GM19467 (cell line): Measurements from ENCODE around the gene DOK5.
A peak's percentile ranks its signal among the peaks of the same experiment; 100 is the strongest.
"Not testable (repeated sequence)": the region's sequence is repeated elsewhere in the genome, so short reads cannot be mapped to it uniquely, and the experiment has no call there.

Experiments
- ATAC-seq: cut with Tn5 transposase; IDR thresholded peaks from one replicate; pipeline ENCODE4 v1.9.1; 2021; ENCODE audit warnings: mild to moderate bottlenecking, moderate library complexity; ENCODE audit not compliant: unreplicated experiment

The DOK5 gene

DNA sequence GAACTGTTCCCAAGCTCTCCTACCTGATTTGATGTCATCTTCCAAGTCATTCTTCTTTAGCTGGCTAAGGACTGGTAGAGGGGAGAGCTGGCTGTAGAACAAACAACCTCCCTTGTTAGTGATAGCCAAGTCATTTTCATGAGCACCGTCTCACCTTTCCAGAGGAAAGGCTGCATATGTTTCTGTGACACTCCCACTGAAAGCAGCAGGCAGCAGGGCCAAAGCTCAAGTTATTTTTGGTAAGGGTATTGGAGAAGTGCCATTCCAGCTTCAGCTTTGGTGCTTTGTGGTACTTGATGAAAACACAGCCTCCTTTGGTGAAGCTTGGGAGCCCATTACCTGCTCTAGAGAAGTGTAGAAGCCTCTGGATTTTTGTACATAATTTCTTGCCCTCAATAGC, 5.4 kb upstream of the DOK5 start:
- ATAC-seq: no peak

DNA sequence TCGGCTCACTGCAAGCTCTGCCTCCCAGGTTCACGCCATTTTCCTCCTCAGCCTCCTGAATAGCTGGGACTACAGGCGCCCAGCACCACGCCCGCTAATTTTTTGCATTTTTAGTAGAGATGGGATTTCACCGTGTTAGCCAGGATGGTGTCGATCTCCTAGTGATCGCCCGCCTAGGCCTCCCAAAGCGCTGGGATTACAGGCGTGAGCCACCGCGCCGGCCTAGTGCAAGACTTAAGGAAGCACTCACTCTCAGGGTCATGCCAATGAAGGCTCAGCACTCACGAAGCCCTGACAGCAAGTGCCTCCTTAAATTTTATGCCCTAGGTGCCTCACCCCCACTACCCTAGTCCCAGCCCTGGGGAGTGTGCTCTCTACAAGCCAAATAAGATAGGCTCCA, 4.7 kb upstream of the DOK5 start:
- no peak for ATAC-seq

DNA sequence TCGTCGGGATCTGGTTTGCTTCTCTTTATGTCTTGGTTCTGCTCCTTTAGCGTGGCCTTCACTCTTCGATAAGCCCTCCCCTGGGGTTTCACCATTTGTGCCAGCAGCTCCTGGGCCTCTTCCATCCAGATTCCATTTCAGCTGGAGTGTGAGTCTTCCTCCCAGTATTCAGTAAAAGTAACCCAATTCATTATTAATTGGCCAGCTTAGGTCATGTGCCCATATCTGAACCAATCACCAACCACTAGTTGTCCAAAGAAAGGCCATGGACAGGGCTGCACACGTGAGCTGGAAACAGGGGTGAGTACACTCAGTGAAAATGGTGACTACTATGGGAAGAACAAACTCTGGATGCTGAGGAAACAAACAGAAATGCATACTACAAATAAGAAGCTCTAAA, 2.8 kb upstream of the DOK5 start:
- no peak for ATAC-seq

DNA sequence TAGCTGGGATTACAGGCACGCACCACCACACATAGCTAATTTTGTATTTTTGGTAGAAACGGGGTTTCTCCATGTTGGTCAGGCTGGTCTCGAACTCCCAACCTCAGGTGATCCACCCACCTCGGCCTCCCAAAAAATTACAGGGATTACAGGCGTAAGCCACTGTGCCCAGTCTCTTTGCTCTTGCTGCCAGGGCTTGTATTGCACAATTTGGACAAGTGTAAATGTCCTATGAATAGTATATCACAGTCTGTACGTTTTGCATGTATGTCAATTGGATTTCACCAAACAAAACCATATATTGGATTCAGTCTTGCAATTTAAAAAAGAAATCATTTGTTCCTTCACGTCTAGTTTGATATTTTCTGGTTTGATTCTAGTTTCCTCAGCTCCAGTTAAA, 2.1 kb upstream of the DOK5 start:
- ATAC-seq: no peak

DNA sequence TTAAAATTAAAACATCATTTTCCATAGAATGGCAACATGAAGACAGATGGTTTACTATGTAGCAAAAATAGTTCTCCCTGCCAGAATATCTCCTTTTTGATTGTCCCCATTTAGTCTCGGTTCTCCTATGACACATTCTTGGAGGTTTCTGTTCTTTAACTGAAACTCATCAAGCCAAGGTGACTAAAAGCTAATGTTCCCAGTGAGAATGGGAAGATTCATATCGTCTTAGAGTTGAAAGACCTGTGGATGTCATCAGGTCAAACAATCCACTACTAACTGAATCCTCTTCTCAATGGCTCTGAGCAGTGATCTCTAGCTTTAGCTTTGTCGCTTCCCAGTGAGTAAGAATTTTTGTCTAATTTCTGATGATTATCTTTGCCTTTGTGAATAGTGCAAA, 1.3 kb upstream of the DOK5 start:
- no peak for ATAC-seq

DNA sequence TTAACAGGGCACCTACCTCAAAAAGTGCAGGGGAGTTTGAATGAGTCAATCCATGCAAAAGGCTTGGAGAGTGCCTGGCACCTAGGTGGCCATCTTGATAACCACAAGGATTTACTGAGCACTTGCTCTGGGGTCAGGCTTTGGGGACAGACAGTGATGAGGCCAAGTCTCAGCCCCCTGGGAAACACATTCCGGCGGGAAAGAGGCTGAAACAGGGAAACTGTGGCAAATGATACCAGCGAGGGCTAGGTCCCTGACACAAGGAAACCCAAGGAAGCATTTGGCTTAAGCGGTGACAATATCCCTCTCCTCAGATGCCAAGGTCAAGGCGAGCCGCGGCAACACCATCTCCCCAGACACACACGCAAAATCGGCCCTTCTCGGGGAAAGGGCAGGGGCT, 527 bp upstream of the DOK5 start:
- ATAC-seq: no peak

DNA sequence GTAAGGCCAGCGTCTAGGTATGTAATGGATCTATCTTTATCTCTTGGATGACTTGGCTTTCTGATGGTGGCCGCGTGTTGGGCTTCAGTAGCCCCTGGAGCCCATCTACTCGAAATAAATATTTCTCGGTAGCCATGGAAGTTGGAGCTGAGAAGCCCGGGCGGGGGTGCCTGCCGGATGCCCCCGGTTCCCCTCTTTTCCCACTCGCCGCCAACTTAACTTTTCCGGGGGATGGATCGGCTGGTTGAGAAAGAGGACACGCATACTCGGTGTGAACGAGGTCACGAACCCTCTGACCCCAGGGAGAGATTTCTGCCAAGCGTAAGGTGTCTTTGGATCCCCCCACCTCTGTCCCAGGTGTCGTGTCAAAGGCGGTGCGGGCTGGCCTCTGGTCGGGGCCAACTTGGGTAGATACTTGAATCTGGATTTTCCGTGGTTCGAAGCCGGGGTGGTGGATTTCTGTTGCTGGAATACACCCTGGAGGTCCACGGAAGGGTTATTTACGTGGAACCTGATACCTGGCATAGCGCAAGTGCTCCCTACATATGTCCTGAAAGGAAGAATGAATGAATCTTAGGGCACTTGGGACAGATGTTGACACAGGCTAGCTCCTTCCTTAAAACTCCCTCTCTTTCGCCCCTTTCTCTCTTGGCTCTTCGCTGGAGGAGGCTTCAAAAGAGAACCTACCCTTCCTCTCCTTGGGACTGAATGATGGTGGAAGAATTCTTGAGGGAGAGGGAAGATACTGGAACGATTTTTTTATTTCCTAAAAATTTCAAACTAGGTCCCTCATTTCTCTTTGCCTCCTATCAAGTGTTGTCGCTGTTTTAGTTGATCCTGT, 996 bp downstream of the DOK5 start:
- no peak for ATAC-seq

DNA sequence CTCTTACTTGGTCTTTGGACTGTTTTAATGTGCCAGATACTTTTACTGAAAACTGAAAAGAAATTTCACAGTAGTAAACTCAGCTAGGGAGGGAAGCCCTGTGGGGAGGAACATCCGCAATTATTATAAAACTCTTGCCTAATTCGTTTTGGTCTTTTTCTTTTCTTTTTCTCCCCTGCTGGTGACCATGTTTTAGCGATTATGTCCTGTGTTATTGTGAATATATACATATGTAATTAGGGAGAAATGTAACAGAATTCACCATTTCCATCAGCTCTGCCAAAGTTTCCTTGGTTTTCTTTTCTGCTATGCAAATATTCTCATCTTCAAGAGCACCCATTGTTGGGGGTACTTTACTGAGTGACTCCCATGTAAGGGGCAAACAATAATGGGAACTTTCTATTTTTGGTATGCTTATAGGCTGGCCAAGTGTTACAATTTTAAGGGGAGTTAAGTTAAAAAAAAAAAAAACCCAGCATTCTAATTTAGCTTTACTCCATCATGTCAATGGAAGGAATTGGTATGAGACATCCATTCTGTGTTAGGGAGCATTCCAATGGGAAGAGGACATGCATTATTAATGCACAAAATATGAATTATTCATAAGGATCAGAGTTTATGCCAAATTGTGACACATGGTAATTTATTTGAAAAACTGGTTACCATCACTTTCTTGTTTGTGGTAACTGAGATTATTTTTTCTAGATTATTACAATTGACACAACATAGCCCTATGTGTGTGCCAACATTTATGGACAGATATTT, 2.0 kb downstream of the DOK5 start:
- ATAC-seq: no peak

DNA sequence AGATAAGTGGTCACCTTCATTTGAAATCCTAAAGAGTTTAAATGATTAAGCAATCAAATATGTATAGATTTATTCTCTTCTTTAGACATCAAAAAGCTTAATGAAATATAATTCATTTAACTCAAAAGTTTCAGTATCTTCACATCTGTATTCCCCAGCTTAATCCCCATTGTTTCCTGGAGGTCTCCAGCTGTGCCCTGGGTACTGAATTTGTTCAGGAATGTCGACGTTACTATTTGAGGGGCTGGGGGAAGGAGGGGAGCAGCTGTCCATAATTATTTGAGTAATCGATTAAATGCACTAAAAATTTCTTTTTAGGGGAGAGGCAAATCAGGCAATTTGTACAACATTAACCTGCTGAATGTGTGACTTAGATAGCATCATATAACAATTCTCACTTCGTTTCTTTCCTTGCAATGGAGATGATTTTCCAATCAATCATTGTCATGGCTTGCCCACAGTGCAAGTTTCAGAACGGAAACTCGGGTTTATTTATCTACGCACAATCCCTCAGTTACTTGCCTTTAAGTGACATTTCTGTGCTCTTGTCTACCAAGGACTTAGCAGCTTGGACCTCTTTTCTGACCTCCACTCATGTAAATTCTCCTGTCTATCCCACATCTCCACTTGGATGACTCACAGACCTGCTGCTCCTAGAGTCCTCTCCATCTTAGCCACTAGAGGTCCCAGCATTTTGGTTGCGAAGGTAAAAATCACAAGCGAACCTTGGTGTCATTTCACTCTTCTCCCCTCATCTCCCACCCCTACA, 3.9 kb downstream of the DOK5 start:
- ATAC-seq: peak; percentile 48

DNA sequence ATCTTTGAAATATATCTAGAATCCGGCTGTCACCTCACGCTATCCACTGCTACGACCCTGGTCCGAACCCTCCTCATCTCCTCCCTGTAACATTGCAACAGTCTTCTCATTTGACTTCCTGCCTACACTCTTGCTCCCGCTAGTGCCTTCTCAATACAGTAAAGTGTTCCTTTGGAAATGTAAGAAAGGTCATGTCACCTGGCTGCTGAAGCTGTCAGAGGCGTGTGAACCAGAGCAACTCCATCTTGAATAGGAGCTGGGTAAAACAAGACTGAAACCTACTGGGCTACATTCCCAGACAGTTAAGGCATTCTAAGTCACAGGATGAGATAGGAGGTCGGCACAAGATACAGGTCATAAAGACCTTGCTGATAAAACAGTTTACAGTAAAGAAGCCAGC, 4.5 kb downstream of the DOK5 start:
- ATAC-seq: not testable (repeated sequence)

DNA sequence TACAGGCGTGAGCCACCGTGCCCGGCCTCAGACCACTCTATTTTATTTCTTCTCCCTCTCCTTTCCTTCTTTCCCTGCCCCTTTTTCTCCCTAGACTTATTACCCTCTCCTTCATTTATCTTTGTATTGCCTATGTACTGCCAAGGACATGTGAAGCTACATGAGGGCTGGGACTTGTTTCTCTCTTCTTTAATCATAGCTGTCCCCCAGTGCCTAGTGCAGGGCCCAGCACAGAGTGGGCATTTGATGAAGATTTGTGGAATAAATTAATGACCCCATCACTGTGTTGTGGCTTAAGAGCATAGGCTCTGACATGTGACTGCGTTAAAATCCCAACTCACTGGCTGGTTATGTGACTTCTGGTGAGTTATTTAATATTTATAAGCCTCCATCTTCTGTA, 6.0 kb downstream of the DOK5 start:
- ATAC-seq: no peak

DNA sequence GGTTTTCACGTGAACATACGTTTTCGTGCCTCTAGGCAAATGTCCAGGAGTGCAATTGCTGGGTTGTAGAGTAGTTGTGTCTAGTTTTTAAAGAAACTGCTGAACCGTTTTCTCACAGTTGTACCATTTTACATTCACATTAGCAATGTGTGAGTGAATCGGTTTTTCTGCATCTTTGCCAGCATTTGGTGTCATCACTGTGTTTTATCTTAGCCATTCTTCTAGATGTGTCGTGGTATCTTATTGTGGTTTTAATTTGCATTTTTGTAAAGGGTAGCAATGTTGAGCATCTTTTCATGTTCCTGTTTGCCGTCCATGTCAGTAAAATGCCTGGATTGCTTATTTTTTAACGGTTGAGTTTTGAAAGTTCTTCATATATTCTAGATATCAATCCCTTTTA, 10.2 kb downstream of the DOK5 start:
- ATAC-seq: no peak

DNA sequence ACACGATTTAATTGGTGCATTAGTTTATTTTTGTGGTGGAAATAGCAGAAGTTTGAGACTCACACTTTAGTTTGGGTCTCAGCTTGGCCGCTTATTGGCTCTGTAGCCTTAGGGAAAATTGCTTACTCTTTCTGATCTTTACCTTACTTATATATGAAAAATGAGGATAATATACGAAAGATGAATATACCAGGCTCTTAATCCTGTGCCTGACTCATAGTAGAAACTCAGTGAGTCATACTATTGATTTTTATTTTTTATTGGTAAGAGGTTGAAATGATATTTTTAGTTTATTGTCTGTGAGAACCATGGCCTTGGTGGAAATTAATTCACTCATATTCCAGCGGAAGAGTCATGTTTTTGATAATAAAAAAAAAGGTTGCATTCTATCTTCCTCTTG, 11.2 kb downstream of the DOK5 start:
- no peak for ATAC-seq

DNA sequence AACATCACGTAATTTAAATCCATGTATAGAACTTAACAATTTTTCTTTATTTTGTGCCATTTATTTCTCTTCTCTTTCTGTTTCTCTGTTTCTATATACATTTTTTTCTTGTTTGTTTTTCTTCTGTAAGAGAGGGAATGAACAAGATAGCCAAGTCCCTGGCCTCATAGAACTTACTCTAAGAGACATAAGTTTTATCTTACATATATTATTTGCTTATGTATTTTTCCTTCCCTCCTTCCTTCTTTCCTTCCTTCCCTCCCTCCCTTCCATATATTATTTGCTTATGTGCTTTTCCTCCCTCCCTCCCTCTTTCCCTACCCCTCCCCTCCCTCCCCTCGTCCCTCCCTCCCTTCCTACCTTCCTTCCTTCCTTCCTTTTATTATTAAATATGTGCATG, 13.0 kb downstream of the DOK5 start:
- no peak for ATAC-seq

DNA sequence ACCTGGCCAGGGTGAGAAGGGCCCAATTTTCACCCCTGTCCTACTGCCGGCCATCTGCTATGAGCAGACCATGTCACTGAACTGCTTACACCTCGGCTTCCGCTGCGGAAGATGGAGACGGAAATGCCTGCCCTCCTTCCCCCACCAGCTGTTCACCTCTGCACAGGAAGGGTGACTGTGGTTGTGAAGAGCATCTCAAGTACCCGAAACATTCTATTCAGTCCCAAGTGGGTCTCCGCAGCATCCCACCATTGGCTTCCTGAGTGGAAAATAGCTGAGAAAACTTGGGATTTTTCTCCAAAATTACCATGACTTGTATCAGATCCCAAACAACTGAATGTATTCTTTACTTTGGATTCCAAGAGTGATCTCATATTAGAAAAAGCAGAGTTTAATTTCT, 16.1 kb downstream of the DOK5 start:
- ATAC-seq: no peak

DNA sequence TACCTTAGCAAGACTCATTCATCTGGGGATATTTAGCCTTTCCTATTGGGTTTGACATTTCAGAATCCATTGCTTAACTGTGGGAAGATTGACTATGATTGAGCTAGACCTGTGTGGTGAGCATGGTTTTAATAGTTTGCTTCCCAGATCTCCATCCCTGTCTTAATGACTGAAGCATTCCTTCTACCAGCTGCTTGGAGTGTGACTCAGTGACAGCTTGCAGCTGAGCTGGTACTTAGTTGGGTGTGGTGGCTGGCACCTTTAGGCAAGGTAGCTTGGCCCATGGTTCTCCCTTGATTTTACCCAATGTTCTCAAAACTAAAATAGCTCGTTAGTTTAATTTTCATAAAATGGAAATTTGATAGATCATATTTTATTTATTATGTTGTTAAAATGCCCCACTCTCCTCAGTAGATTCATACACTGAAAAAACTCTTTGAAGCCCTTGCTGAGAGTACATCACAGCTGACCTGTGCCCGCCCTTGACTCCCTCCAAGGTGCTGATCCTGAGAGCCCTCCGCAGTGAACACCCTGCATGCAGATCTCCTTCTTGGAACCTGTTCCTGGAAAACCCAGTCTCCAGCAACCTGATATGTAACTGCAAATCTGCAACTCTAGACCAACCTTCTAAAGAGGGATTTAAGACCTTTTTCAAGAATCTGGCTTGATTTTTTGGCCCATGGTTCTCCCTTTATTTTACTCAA, 19.1 kb downstream of the DOK5 start:
- no peak for ATAC-seq

DNA sequence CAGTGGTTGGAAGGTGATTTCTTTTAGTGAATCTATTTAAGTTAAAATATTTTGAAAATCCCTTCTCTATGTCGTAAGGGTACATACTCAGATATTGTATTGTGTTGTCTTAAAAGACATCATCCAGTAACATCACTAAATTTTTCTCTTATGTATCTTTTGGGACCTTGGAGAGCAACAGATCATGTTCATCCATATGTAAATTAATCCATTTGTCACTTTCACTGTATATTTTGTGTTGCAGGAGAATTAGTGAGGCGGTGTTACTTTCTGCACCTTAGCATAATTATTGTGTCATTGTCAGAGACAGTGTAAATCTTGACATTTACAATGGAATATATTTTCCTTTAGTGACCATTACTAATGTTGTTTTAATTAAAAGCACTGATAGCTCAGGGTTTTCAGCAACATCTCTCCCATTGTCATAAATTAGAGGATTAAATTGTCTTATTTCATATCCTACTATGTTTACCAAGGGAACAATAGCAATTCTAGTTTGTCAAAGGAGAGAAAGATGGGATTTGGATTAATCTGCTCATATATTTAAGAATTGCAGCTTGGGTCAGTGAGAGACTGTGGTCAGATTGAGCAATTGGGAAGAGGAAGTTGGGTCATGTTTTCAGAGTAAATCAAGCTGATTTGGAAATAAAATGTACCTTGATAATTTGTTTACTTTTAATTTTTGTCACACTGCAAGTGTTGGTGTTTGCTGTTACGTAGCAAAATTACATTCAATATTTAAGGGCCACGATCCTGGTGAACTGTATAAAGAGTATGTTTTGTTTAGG, 22.7 kb downstream of the DOK5 start:
- no peak for ATAC-seq

DNA sequence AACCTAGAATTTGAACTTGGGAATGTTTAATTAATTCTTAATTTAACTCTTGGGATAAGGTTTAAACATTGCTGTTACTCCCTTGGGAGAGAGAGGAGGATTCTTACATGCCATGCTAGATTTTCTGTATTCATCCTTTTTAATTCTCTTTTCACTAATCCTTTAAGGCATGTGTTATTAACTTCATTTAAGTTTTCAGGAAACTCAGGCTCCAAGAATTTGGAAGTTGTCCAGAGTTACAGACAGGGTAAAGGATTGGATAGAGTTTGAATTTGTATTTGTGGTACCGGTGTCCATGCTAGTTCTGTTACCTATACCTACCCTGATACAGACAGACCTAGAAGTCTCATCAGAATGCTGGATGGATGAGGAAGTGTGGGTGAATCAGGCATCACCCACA, 23.7 kb downstream of the DOK5 start:
- no peak for ATAC-seq

DNA sequence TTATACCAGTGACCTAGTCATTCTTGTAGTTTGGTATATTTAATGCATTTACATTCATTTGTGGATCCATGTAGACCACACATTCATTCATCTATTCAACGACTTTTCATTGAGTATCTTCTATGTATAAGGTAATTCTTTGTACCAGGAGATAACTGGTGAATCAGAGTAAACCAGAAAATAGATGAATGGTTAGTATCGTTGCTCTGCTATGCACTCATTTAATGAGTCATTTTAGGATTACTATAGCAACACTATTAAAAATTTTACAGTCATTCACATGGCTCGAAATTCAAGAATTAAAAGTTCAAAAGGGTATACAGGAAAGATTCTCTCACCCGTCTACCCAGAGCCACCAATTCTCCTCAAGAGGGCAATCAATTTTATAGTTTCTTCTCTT, 26.8 kb downstream of the DOK5 start:
- no peak for ATAC-seq

DNA sequence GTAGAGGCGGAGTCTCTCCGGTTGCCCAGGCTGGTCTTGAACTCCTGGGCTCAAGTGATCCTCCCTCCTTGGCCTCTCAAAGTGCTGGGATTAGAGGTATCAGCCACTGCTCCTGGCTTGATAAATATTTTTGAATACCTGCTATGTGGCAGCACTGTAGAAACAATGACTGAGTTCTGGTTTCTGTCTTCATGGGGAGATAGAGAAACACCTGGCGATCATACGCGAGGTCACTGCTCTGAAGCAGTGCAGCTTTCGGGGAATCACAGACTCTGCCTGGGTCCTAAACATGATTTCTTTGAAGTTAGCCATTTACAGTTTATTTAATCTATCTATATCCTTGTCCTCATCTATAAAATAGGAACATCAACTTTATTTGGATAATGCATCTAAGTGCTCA, 31.2 kb downstream of the DOK5 start:
- no peak for ATAC-seq
